ENCODE data around the gene ZFAND3. TPM values are rescaled to one million over a fixed set of nuclear protein-coding genes. Genes with fewer than 3 reads are reported as not detected.

Gene ZFAND3
- polyA plus RNA-seq, 3 donors, result 11.5 to 21.1 (median 11.7) TPM

- no peak overlapping the region for H3K27ac Mint-ChIP-seq
These were observed 205.4 kb downstream of the ZFAND3 start for GRCh38 chr6:38024908-38025307.

GRCh38 chr6:38025451-38025850, 205.9 kb downstream of the ZFAND3 start:
- H4K20me1 ChIP-seq (ENCODE audit: insufficient read depth, low read length), result peaks cover 100% of the 10 kb centered on the region

More at GRCh38 chr6:38024908-38025307, 205.4 kb downstream of the ZFAND3 start:
- peaks cover 0 to 1% (median 0%) of the 10 kb centered on the region in 3 donors for H3K27me3 Mint-ChIP-seq (ENCODE audit: low read depth in 3 of 3)
- peaks cover 0 to 9% (median 3%) of the 10 kb centered on the region in 7 donors for H3K9me3 Mint-ChIP-seq
- intact Hi-C loops (cut with micrococcal nuclease), result no loop called here
- Histone ChIP-seq H3K27me3 (ENCODE audit: control insufficient read depth in 2 of 2, insufficient read depth in 2 of 2, low read length in 2 of 2) (no peaks in the 10 kb centered on the region), H3K27ac (ENCODE audit: low read depth in 1 of 2, low read length in 2 of 2) (no peak overlapping the region), H3K79me2 (ENCODE audit: insufficient read depth, low read length) (peaks cover 65% of the 10 kb centered on the region), H4K20me1 (ENCODE audit: insufficient read depth, low read length) (peaks cover 100% of the 10 kb centered on the region), H3K36me3 (replicated peaks in 1 of 2; ENCODE audit: control insufficient read depth in 1 of 2, insufficient read depth in 2 of 2, low read length in 2 of 2) (no peaks in the 10 kb centered on the region), H3K4me1 (ENCODE audit: control insufficient read depth in 1 of 2, insufficient read depth in 2 of 2, low read length in 2 of 2) (peaks cover 9 to 16% of the 10 kb centered on the region in 2 donors), H3K4me2 (replicated peaks; ENCODE audit: extremely low read depth, low read length, poor library complexity, severe bottlenecking) (no peak overlapping the region), H2AFZ (ENCODE audit: insufficient read depth, low read depth, low read length, poor library complexity, severe bottlenecking) (no peak overlapping the region), H3K9ac (ENCODE audit: insufficient read depth, low read length, poor library complexity, severe bottlenecking) (no peak overlapping the region), H3K9me3 (replicated peaks in 1 of 2; ENCODE audit: control insufficient read depth in 1 of 2, insufficient read depth in 1 of 2, low read length in 2 of 2) (no peaks in the 10 kb centered on the region), H3K4me3 (replicated peaks in 1 of 3; ENCODE audit: low read depth in 2 of 3, low read length in 3 of 3) (no peak overlapping the region)
- H3K36me3 Mint-ChIP-seq, result no peaks in the 10 kb centered on the region
- peaks cover 26% of the 10 kb centered on the region for H3K4me1 Mint-ChIP-seq
- DNase-seq, result no peak
- no peak for TF ChIP-seq CTCF (IDR thresholded peaks at IDR 0.05)
- no peak overlapping the region for H3K4me3 Mint-ChIP-seq

More at GRCh38 chr6:38025451-38025850, 205.9 kb downstream of the ZFAND3 start:
- Histone ChIP-seq H3K4me1 (ENCODE audit: control insufficient read depth in 1 of 2, insufficient read depth in 2 of 2, low read length in 2 of 2) (peaks cover 9 to 16% of the 10 kb centered on the region in 2 donors), H3K9me3 (replicated peaks in 1 of 2; ENCODE audit: control insufficient read depth in 1 of 2, insufficient read depth in 1 of 2, low read length in 2 of 2) (no peaks in the 10 kb centered on the region), H3K79me2 (ENCODE audit: insufficient read depth, low read length) (peaks cover 70% of the 10 kb centered on the region), H2AFZ (ENCODE audit: insufficient read depth, low read depth, low read length, poor library complexity, severe bottlenecking) (no peak overlapping the region), H3K36me3 (replicated peaks in 1 of 2; ENCODE audit: control insufficient read depth in 1 of 2, insufficient read depth in 2 of 2, low read length in 2 of 2) (no peaks in the 10 kb centered on the region), H3K27me3 (ENCODE audit: control insufficient read depth in 2 of 2, insufficient read depth in 2 of 2, low read length in 2 of 2) (no peaks in the 10 kb centered on the region), H3K27ac (ENCODE audit: low read depth in 1 of 2, low read length in 2 of 2) (no peak overlapping the region), H3K4me3 (replicated peaks in 1 of 3; ENCODE audit: low read depth in 2 of 3, low read length in 3 of 3) (no peak overlapping the region), H3K4me2 (replicated peaks; ENCODE audit: extremely low read depth, low read length, poor library complexity, severe bottlenecking) (no peak overlapping the region), H3K9ac (ENCODE audit: insufficient read depth, low read length, poor library complexity, severe bottlenecking) (no peak overlapping the region)
- peaks cover 0 to 1% (median 0%) of the 10 kb centered on the region in 3 donors for H3K27me3 Mint-ChIP-seq (ENCODE audit: low read depth in 3 of 3)
- intact Hi-C loops (cut with micrococcal nuclease), result no loop called here
- no peak for TF ChIP-seq CTCF (IDR thresholded peaks at IDR 0.05)
- H3K27ac Mint-ChIP-seq, result no peak overlapping the region
- peaks cover 0 to 9% (median 3%) of the 10 kb centered on the region in 7 donors for H3K9me3 Mint-ChIP-seq
- H3K4me3 Mint-ChIP-seq, result no peak overlapping the region
- H3K36me3 Mint-ChIP-seq, result no peaks in the 10 kb centered on the region
- no peak for DNase-seq
- H3K4me1 Mint-ChIP-seq, result peaks cover 26% of the 10 kb centered on the region

Data from CD14-positive monocyte (primary cell).